ENCODE measurements around the gene DCAF11. TPM values are rescaled to one million over a fixed set of nuclear protein-coding genes. Genes with fewer than 3 reads are reported as not detected.
A peak's percentile ranks its signal among the peaks of the same experiment; 100 is the strongest.

The DCAF11 gene
- total RNA-seq, 1 donor from 2014 or later = 64.9 TPM

GRCh38 chr14:24068711-24069410 is 45.7 kb upstream of the DCAF11 start:
- TF ChIP-seq CTCF (IDR thresholded peaks at IDR 0.05) = no peak
- peak; percentile 12 for DNase-seq
- no peak for ATAC-seq
- Histone ChIP-seq H3K4me3 (no peak overlapping the region), H3K4me1 (no peaks in the 10 kb centered on the region), H3K27ac (no peak overlapping the region), H3K27me3 (ENCODE audit: low read depth) (no peaks in the 10 kb centered on the region), H3K9me3 (no peaks in the 10 kb centered on the region), H3K36me3 (no peaks in the 10 kb centered on the region)
- intact Hi-C loops (cut with DNase I) = no loop called here

- Histone ChIP-seq H3K4me3 (no peak overlapping the region), H3K27ac (no peak overlapping the region), H3K4me1 (no peaks in the 10 kb centered on the region), H3K36me3 (no peaks in the 10 kb centered on the region), H3K27me3 (ENCODE audit: low read depth) (no peaks in the 10 kb centered on the region), H3K9me3 (no peaks in the 10 kb centered on the region)
- intact Hi-C loops (cut with DNase I) = no loop called here
- no peak for TF ChIP-seq CTCF (IDR thresholded peaks at IDR 0.05)
- ATAC-seq = no peak
- peak; percentile 11 for DNase-seq
Measured at GRCh38 chr14:24069411-24069735, 45.2 kb upstream of the DCAF11 start.

DNA sequence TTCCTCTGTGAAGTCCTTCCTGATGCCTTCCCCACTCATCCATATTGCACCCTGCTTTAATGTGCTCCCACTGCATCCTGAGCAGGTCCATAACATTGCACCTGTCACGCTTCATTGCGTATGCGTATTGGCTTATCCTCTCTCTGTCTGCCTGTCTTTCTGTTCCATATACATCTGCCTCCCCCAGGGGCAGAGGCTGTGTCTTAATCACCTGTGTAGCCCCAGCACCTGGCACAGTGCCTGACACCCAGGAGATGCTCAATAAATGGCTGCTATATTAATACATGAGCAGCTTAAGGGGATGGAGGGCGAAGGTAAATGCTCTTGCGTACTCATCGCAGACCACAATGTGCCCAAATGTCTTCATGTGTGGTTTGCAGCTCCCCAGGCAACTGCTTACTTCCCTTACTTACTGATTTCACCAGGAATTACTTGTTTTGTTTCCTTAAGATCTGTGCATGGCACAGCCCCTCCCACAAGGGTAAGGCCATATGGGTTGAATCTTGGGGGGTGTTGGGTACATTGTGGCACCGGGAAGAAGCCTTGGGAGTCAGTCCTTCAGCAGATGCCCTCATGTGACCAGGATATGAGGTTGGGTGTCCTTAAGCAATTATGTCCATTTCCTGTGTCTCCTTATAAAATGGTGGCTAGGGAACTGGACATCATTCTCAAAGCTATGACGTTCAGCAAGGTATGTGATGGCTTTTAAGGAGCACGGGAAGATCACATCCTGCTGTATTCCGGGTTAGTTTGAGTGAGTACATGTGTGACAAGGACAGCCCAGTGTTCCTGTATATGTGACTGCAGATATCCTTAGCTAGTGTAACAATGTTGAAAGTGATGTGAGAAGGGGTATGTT is 44.1 kb upstream of the DCAF11 start:
- peak; percentile 35 for DNase-seq
- no peak overlapping the region for H3K27ac ChIP-seq
- H3K36me3 ChIP-seq = no peaks in the 10 kb centered on the region
- no peaks in the 10 kb centered on the region for H3K27me3 ChIP-seq (ENCODE audit: low read depth)
- no peak for TF ChIP-seq CTCF (IDR thresholded peaks at IDR 0.05)
- H3K9me3 ChIP-seq = no peaks in the 10 kb centered on the region
- no peak overlapping the region for H3K4me3 ChIP-seq
- no peak for ATAC-seq
- intact Hi-C loops (cut with DNase I) = no loop called here
- H3K4me1 ChIP-seq = no peaks in the 10 kb centered on the region

DNA sequence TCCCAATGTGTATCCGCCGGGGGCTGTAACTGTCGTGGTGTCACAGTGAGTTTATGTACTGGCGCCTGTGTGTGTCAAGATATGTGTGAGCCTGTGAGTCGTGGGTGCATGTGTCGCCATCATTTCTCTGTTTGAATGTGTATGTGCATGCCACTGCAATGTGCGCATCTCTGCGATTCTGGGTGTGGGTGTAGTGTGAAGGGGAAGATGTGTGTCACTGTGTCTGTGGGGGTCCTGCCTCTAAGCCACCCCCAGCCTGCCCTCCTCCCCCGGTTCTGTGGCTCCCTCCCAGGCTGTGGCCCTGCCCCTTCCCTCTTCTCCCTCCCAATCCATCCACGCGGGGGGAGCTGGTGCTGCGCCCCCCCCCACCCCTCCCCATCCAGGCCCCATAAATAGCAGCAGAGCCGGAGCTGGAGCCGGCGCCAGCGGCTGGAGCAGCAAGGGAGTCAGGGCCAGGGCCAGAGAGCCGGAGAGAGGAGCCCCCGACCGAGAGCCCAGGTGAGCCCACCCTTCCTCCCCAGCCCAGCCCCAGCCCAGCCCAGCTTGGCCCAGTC is 43.4 kb upstream of the DCAF11 start, which contains the start of gene CPNE6:
CPNE6 (plus strand) TSS at position 419 of the 554 bp plus-strand sequence. CDS start 1,375 bp downstream, outside the sequence.
- DNase-seq = peak; percentile 42
- no peak for ATAC-seq
- Histone ChIP-seq H3K27ac (no peak within 1 kb of the TSS), H3K27me3 (ENCODE audit: low read depth) (no peaks in the 10 kb centered on the region), H3K36me3 (no peaks in the 10 kb centered on the region), H3K4me1 (no peaks in the 10 kb centered on the region), H3K9me3 (no peaks in the 10 kb centered on the region), H3K4me3 (no peak within 1 kb of the TSS)
- intact Hi-C loops (cut with DNase I) = no loop called here
- no peak for TF ChIP-seq CTCF (IDR thresholded peaks at IDR 0.05)

GRCh38 chr14:24071836-24072430 is 42.6 kb upstream of the DCAF11 start:
- intact Hi-C loops (cut with DNase I) = no loop called here
- Histone ChIP-seq H3K27ac (no peak overlapping the region), H3K27me3 (ENCODE audit: low read depth) (no peaks in the 10 kb centered on the region), H3K36me3 (no peaks in the 10 kb centered on the region), H3K4me1 (no peaks in the 10 kb centered on the region), H3K4me3 (no peak overlapping the region), H3K9me3 (no peaks in the 10 kb centered on the region)
- no peak for TF ChIP-seq CTCF (IDR thresholded peaks at IDR 0.05)
- ATAC-seq = no peak
- DNase-seq = peak; percentile 19
